Epithelial cell of esophagus (primary cell): Measurements from ENCODE around the gene RBL2.

Source experiments
- DNase-seq: peaks from one replicate; pipeline ENCODE4 v3.0.0; 2010; ENCODE audit warnings: low read depth
- H3K4me3 ChIP-seq: 2 replicates; pipeline ENCODE4 v1.5.1; 2011; ENCODE audit warnings: mild to moderate bottlenecking, low read length, control low read depth
- CTCF ChIP-seq: IDR thresholded peaks from 2 replicates; pipeline ENCODE4 v1.5.1; 2011; ENCODE audit warnings: low read depth, mild to moderate bottlenecking, low read length, control low read depth, inconsistent platforms; ENCODE audit not compliant: insufficient read depth; ENCODE audit errors: missing control alignments

RBL2 gene

GRCh38 chr16:53492503-53492902 is 58.2 kb downstream of the RBL2 start:
- no peak overlapping the region for H3K4me3 ChIP-seq
- no peak for DNase-seq
- no peak for TF ChIP-seq CTCF

GRCh38 chr16:53494636-53495035 is 60.4 kb downstream of the RBL2 start:
- no peak overlapping the region for H3K4me3 ChIP-seq
- no peak for DNase-seq
- no peak for TF ChIP-seq CTCF

DNA sequence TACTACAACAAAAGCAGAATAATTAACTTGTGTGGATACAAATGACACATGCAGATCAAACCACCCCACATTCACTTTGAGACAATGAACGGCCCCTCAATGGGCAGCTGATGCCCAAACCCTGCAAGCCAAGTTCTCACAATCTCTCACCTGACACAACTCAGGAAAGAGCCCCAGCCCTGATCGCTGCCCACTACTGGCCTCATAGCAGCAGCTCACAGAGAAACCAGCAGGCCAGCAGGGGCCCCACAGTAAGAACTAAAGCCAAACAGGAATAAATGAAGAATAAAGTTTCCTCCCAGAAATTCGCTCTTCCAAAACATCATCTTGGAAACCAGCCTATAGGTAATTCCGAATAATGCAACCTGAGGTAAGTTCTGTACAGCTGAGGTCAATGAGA is 61.1 kb downstream of the RBL2 start:
- TF ChIP-seq CTCF: peak; percentile 11
- no peak for DNase-seq

DNA sequence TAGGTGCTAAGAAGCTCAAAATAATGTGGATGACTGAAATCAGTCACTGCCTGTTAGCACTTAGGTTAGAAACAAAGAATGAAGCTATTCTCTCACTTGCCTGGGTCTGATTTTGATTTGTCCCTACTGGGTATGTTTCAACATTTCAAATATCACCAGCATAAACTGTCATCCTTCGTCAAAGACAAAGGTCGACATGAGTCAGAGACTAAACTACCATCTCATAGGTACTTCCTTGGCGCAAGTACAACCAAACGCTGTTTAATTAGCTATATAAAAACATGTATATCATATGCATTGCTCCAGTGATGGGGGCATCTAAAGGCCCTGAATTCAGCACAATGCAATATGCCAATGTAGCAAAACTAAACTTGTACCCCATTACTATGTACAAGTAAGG is 64.7 kb downstream of the RBL2 start:
- no peak for DNase-seq
- TF ChIP-seq CTCF: no peak
- H3K4me3 ChIP-seq: no peak overlapping the region

More for the DNA sequence above, 61.1 kb downstream of the RBL2 start:
- H3K4me3 ChIP-seq: no peak overlapping the region

GRCh38 chr16:53501216-53501859 is 67.1 kb downstream of the RBL2 start:
- no peak for TF ChIP-seq CTCF
- peak overlapping the region; percentile 64 for H3K4me3 ChIP-seq
- peak; percentile 41 for DNase-seq

DNA sequence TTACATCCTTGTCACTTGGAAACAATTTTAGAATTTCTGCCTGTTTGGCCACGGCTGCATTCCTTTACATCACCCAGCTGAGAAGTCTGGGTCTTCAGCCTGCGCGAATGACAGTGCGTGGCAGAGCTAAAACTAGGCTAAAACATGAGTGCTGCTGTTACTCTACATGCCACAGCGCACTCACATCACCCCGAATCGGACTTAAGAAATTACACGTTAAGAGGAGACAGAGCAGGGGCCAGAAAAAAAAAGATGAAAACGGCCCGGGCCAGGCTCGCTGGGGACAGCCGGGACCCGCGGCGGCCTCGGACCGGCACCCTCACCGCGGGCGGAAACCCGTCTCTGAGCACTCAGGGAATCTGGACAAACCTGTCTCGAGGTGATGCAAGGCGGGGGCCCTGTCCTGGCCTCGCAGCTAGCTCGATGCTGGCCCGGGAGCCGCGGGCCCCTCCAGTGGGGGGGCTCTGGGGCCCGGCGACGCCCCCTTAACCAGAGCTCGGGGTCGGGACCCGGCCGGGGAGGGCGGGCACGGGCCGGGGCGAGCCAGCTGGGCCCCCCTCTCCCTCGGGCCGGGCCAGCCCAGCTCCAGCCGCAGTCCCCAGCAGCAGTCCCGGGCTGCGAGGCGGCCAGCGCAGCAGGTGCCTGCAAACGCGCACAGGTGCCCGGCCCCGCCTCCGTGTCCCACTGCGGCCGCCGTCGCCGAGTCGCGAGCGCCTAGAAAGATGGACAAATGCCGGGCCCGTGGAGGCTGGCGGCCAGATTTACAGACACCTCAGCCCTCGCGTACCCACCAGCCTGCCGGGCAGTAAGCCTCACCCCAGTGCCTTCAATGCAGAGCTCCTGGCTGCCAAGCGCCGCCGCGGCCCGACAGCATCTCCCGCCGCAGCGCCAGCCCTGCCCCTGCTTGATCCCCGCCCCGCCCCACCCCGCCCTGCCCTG is 68.3 kb downstream of the RBL2 start, which contains the start of gene AKTIP:
Gene AKTIP (minus strand): TSS at position 879 of the 939 bp plus-strand sequence. CDS start 2,950 bp downstream, outside the sequence.
- DNase-seq: peak; percentile 79
- TF ChIP-seq CTCF: no peak
- peak within 1 kb of the TSS; percentile 65 for H3K4me3 ChIP-seq
